ENCODE data around the gene NTPCR. TPM values are rescaled to one million over a fixed set of nuclear protein-coding genes. Genes with fewer than 3 reads are reported as not detected.

The NTPCR gene
- 10 to 100 TPM; 38.2 to 45.7 TPM for polyA plus RNA-seq

DNA sequence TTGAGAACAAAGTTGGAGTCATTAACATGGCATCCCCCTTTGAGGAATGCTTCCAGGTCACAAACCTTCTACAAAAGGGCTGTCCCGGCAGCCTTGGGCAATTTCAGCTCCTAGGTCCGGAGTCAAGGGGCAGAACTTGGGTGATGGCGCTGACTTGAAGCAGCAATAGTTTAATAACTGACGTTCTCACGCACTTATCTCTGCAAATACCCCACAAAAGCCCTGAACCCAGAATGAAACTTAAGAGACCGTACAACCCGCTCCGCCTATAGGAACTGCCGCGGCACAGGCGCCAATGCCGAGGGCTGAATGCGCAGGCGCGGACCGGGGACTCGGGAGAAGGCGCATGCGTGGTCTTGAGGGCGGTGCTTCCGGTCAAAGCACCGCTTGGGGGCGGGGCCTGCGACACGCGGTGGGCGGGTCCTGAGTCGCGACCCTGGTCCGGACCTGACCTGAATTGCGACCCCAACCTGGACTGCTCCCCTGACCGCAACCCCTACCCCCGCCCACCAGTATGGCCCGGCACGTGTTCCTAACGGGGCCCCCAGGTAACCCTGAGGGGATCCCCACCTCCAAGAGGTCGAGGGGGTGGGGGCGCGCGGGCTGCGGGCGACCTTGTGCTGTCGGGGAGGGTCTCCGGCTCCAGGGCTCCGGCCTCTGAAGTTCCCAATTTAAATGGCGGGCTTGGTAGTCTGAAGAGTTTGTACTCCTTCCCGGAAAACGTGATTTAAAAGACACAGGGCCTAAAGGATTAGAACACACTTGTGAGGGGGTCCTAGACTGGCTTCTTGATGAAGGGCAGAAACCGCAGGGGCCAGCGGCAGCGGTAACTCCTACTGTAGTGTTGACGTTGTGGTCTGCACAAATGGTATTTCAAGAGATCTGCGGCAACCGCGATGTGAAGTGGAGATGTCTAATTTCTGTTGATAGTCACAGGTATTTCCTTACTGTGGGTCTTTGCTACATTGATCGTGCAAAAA is at the start of gene NTPCR:
TSS of gene NTPCR (plus strand) at position 415 of the 980 bp plus-strand sequence. CDS start at position 515, 100 bp downstream.
- Histone ChIP-seq H3K4me3 (ENCODE audit: low read depth in 1 of 2, low read length in 2 of 2) (peak within 1 kb of the TSS; percentile 85), H3K27me3 (ENCODE audit: control insufficient read depth in 1 of 2, insufficient read depth in 2 of 2, low read length in 2 of 2) (no peaks in the 10 kb centered on the region), H3K4me1 (ENCODE audit: control insufficient read depth in 2 of 2, insufficient read depth in 2 of 2, low read length in 1 of 2) (peaks cover 0 to 4% of the 10 kb centered on the region in 2 donors), H3K9me3 (ENCODE audit: control insufficient read depth in 2 of 2, insufficient read depth in 1 of 2, low read depth in 1 of 2, low read length in 1 of 2) (no peaks in the 10 kb centered on the region), H3K36me3 (ENCODE audit: control insufficient read depth in 2 of 2, insufficient read depth in 2 of 2, low read length in 1 of 2) (no peaks in the 10 kb centered on the region), H3K27ac (ENCODE audit: low read depth in 2 of 2, low read length in 1 of 2) (peak within 1 kb of the TSS; percentile 68 to 78)
- 0 to 1% methylated on average over 56 of the region's 56 CpGs for WGBS, 2 donors

DNA sequence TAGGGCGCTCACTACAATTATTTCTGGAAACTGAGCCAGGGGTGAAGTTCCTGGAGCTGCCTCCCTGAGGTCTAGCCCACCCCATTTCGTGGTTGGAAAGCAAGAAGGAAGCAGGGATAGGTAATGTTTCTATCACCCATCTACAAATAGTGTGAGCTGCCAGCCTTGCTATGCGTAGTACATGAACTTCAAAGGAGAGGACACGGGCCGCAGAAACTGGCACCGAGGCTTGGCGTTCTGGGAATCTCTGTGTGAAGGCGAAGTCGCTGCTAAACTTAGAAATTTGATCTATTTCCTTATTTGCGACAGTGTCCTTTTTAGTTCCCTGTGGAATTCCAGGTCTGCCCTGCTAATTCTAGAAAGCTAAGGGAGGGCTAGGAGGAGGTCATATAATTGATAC is 49.6 kb upstream of the NTPCR start:
- Histone ChIP-seq H3K4me1 (ENCODE audit: control insufficient read depth in 2 of 2, insufficient read depth in 2 of 2, low read length in 1 of 2) (no peaks in the 10 kb centered on the region), H3K27ac (ENCODE audit: low read depth in 2 of 2, low read length in 1 of 2) (no peak overlapping the region), H3K9me3 (ENCODE audit: control insufficient read depth in 2 of 2, insufficient read depth in 1 of 2, low read depth in 1 of 2, low read length in 1 of 2) (no peaks in the 10 kb centered on the region), H3K4me3 (ENCODE audit: low read depth in 1 of 2, low read length in 2 of 2) (no peak overlapping the region), H3K36me3 (ENCODE audit: control insufficient read depth in 2 of 2, insufficient read depth in 2 of 2, low read length in 1 of 2) (no peaks in the 10 kb centered on the region), H3K27me3 (ENCODE audit: control insufficient read depth in 1 of 2, insufficient read depth in 2 of 2, low read length in 2 of 2) (no peaks in the 10 kb centered on the region)
- 48 to 61% methylated on average over 10 of the region's 10 CpGs for WGBS, 2 donors

- no peaks in the 10 kb centered on the region for H3K4me1 ChIP-seq (ENCODE audit: control insufficient read depth in 2 of 2, insufficient read depth in 2 of 2, low read length in 1 of 2)
- no peaks in the 10 kb centered on the region for H3K9me3 ChIP-seq (ENCODE audit: control insufficient read depth in 2 of 2, insufficient read depth in 1 of 2, low read depth in 1 of 2, low read length in 1 of 2)
- no peaks in the 10 kb centered on the region for H3K36me3 ChIP-seq (ENCODE audit: control insufficient read depth in 2 of 2, insufficient read depth in 2 of 2, low read length in 1 of 2)
- WGBS, 2 donors = 43 to 52% methylated on average over 4 of the region's 4 CpGs
- H3K27ac ChIP-seq (ENCODE audit: low read depth in 2 of 2, low read length in 1 of 2) = no peak overlapping the region
- no peaks in the 10 kb centered on the region for H3K27me3 ChIP-seq (ENCODE audit: control insufficient read depth in 1 of 2, insufficient read depth in 2 of 2, low read length in 2 of 2)
- H3K4me3 ChIP-seq (ENCODE audit: low read depth in 1 of 2, low read length in 2 of 2) = no peak overlapping the region
Observed at GRCh38 chr1:232901255-232901654, 49.2 kb upstream of the NTPCR start.

DNA sequence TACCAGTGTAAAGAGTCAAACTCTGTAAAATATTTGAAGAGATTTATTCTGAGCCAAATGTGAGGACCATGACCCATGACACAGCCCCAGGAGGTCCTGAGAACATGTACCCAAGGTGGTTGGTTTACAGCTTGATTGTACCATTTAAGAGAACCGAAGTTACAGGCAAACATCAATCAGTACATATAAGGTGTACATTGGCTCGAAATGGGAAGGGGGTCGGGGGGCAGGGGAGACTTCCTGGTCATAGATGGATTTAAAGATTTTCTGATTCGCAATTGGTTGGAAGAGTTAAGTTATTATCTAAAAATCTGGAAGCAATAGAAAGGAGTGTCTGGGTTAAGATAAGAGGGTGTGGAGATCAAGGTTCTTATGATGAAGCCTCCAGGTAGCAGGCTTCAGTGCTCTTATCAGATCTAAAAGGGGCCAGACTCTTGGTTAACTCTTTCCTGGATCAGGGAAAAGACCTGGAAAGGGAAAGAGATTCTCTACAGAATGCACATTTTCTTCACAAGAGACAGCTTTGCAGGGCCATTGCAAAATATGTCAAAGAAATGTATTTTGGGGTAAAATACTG is 47.5 kb upstream of the NTPCR start:
- Histone ChIP-seq H3K27me3 (ENCODE audit: control insufficient read depth in 1 of 2, insufficient read depth in 2 of 2, low read length in 2 of 2) (no peaks in the 10 kb centered on the region), H3K4me1 (ENCODE audit: control insufficient read depth in 2 of 2, insufficient read depth in 2 of 2, low read length in 1 of 2) (no peaks in the 10 kb centered on the region), H3K27ac (ENCODE audit: low read depth in 2 of 2, low read length in 1 of 2) (no peak overlapping the region), H3K36me3 (ENCODE audit: control insufficient read depth in 2 of 2, insufficient read depth in 2 of 2, low read length in 1 of 2) (no peaks in the 10 kb centered on the region), H3K9me3 (ENCODE audit: control insufficient read depth in 2 of 2, insufficient read depth in 1 of 2, low read depth in 1 of 2, low read length in 1 of 2) (no peaks in the 10 kb centered on the region), H3K4me3 (ENCODE audit: low read depth in 1 of 2, low read length in 2 of 2) (no peak overlapping the region)
- whole genome bisulfite sequencing, 2 donors = 72 to 87% methylated on average over 4 of the region's 4 CpGs

DNA sequence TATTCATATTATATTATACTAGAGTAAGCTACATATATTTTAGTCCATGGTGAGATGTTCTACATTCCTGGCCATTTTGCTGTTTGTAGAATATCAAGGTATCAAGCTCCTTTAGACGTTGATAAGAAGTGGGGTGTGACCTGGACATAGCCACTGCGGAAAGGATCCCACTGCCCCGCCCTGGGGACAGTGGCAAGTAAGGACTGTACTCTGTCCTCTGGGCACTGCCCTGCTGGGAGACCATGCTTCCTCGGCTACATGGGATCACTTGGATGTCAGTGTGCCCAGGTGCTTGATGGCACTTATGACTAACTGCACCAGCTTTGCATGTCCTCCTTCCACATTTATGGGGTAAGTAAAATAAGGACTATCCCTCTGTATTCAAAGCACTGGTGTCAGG is 46.3 kb upstream of the NTPCR start:
- Histone ChIP-seq H3K36me3 (ENCODE audit: control insufficient read depth in 2 of 2, insufficient read depth in 2 of 2, low read length in 1 of 2) (no peaks in the 10 kb centered on the region), H3K27me3 (ENCODE audit: control insufficient read depth in 1 of 2, insufficient read depth in 2 of 2, low read length in 2 of 2) (no peaks in the 10 kb centered on the region), H3K4me1 (ENCODE audit: control insufficient read depth in 2 of 2, insufficient read depth in 2 of 2, low read length in 1 of 2) (no peaks in the 10 kb centered on the region), H3K27ac (ENCODE audit: low read depth in 2 of 2, low read length in 1 of 2) (no peak overlapping the region), H3K9me3 (ENCODE audit: control insufficient read depth in 2 of 2, insufficient read depth in 1 of 2, low read depth in 1 of 2, low read length in 1 of 2) (no peaks in the 10 kb centered on the region), H3K4me3 (ENCODE audit: low read depth in 1 of 2, low read length in 2 of 2) (no peak overlapping the region)
- 74 to 81% methylated on average over 4 of the region's 4 CpGs for WGBS, 2 donors

GRCh38 chr1:232904566-232904965 is 45.8 kb upstream of the NTPCR start:
- Histone ChIP-seq H3K4me1 (ENCODE audit: control insufficient read depth in 2 of 2, insufficient read depth in 2 of 2, low read length in 1 of 2) (no peaks in the 10 kb centered on the region), H3K27ac (ENCODE audit: low read depth in 2 of 2, low read length in 1 of 2) (no peak overlapping the region), H3K27me3 (ENCODE audit: control insufficient read depth in 1 of 2, insufficient read depth in 2 of 2, low read length in 2 of 2) (no peaks in the 10 kb centered on the region), H3K9me3 (ENCODE audit: control insufficient read depth in 2 of 2, insufficient read depth in 1 of 2, low read depth in 1 of 2, low read length in 1 of 2) (no peaks in the 10 kb centered on the region), H3K36me3 (ENCODE audit: control insufficient read depth in 2 of 2, insufficient read depth in 2 of 2, low read length in 1 of 2) (no peaks in the 10 kb centered on the region), H3K4me3 (ENCODE audit: low read depth in 1 of 2, low read length in 2 of 2) (no peak overlapping the region)
- WGBS, 2 donors = 18 to 46% methylated on average over 1 of the region's 1 CpG

DNA sequence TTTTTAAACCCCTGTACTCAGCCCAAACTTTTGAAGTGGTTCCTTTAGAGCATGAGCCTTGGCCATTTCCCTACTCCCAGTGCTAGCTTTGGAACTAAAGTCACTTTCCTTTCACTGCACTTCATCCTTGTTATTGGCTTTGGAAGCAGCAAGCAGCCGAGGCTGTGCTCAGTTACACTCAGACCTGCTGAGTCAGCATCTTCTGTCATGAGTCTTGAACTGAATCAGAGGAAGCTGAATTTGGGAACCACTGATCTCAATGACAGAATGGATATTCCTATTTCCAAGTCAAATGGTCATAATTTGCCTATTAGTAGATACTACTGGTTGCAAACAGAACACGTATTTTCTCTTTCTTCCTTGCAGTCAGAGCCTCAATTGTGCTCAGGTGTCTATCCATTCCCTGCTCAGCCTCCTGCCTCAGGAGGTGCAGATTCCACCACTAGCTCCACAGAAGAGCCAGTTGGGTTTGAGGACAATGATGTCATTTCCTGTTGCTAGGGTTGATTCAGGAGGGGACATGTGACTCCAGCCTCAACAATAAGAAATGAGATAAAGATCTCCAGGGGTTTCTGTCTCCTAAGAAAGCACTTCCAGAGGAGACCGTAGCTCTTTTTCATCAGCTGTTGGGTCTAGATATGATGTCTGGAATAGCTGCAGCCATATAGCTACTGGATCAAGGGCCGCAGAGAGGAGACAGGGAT is 44.9 kb upstream of the NTPCR start:
- no peak overlapping the region for H3K4me3 ChIP-seq (ENCODE audit: low read depth in 1 of 2, low read length in 2 of 2)
- no peaks in the 10 kb centered on the region for H3K36me3 ChIP-seq (ENCODE audit: control insufficient read depth in 2 of 2, insufficient read depth in 2 of 2, low read length in 1 of 2)
- H3K9me3 ChIP-seq (ENCODE audit: control insufficient read depth in 2 of 2, insufficient read depth in 1 of 2, low read depth in 1 of 2, low read length in 1 of 2) = no peaks in the 10 kb centered on the region
- no peaks in the 10 kb centered on the region for H3K27me3 ChIP-seq (ENCODE audit: control insufficient read depth in 1 of 2, insufficient read depth in 2 of 2, low read length in 2 of 2)
- no peaks in the 10 kb centered on the region for H3K4me1 ChIP-seq (ENCODE audit: control insufficient read depth in 2 of 2, insufficient read depth in 2 of 2, low read length in 1 of 2)
- no peak overlapping the region for H3K27ac ChIP-seq (ENCODE audit: low read depth in 2 of 2, low read length in 1 of 2)
- WGBS, 2 donors = 77 to 82% methylated on average over 4 of the region's 4 CpGs

- no peak overlapping the region for H3K4me3 ChIP-seq (ENCODE audit: low read depth in 1 of 2, low read length in 2 of 2)
- H3K27me3 ChIP-seq (ENCODE audit: control insufficient read depth in 1 of 2, insufficient read depth in 2 of 2, low read length in 2 of 2) = no peaks in the 10 kb centered on the region
- H3K4me1 ChIP-seq (ENCODE audit: control insufficient read depth in 2 of 2, insufficient read depth in 2 of 2, low read length in 1 of 2) = no peaks in the 10 kb centered on the region
- H3K9me3 ChIP-seq (ENCODE audit: control insufficient read depth in 2 of 2, insufficient read depth in 1 of 2, low read depth in 1 of 2, low read length in 1 of 2) = no peaks in the 10 kb centered on the region
- no peaks in the 10 kb centered on the region for H3K36me3 ChIP-seq (ENCODE audit: control insufficient read depth in 2 of 2, insufficient read depth in 2 of 2, low read length in 1 of 2)
- H3K27ac ChIP-seq (ENCODE audit: low read depth in 2 of 2, low read length in 1 of 2) = no peak overlapping the region
- 95 to 97% methylated on average over 6 of the region's 6 CpGs for WGBS, 2 donors
Observed at GRCh38 chr1:232906441-232906840, 44.0 kb upstream of the NTPCR start.

GRCh38 chr1:232908831-232909230 is 41.6 kb upstream of the NTPCR start:
- Histone ChIP-seq H3K4me1 (ENCODE audit: control insufficient read depth in 2 of 2, insufficient read depth in 2 of 2, low read length in 1 of 2) (no peaks in the 10 kb centered on the region), H3K27ac (ENCODE audit: low read depth in 2 of 2, low read length in 1 of 2) (no peak overlapping the region), H3K9me3 (ENCODE audit: control insufficient read depth in 2 of 2, insufficient read depth in 1 of 2, low read depth in 1 of 2, low read length in 1 of 2) (no peaks in the 10 kb centered on the region), H3K4me3 (ENCODE audit: low read depth in 1 of 2, low read length in 2 of 2) (no peak overlapping the region), H3K27me3 (ENCODE audit: control insufficient read depth in 1 of 2, insufficient read depth in 2 of 2, low read length in 2 of 2) (no peaks in the 10 kb centered on the region), H3K36me3 (ENCODE audit: control insufficient read depth in 2 of 2, insufficient read depth in 2 of 2, low read length in 1 of 2) (no peaks in the 10 kb centered on the region)
- WGBS, 2 donors = 87 to 94% methylated on average over 7 of the region's 7 CpGs

All from esophagus (tissue), 2 donors.